Vagina (tissue), 2 donors: ENCODE data around the gene GNAS-AS1. TPM values are rescaled to one million over a fixed set of nuclear protein-coding genes. Genes with fewer than 3 reads are reported as not detected.

Experiments used
- DNase-seq, 2 donors: peaks; one replicate each; pipeline ENCODE4 v3.0.0-alpha.2; 2017; ENCODE audit errors: extremely low spot score in 2 of 2
- H3K27ac ChIP-seq: fragments of 200-600 bp; sonication (generic); one replicate; pipeline ENCODE4 v1.5.1; 2019
- H3K27me3 ChIP-seq: fragments of 200-600 bp; sonication (generic); one replicate; pipeline ENCODE4 v1.5.1; 2019
- H3K36me3 ChIP-seq, 2 donors: fragments of 200-600 bp; sonication (generic); one replicate each; pipeline ENCODE4 v1.5.1; 2017 to 2019
- H3K4me1 ChIP-seq: fragments of 200-600 bp; sonication (generic); one replicate; pipeline ENCODE4 v1.5.1; 2019
- H3K4me3 ChIP-seq, 2 donors: fragments of 200-600 bp; sonication (generic); 1 replicate in 1 of 2; 2 replicates in 1 of 2; pipeline ENCODE4 v1.5.1; 2016 to 2019
- H3K9me3 ChIP-seq: fragments of 200-600 bp; sonication (generic); one replicate; pipeline ENCODE4 v1.5.1; 2019
- CTCF ChIP-seq, 3 experiments: fragments of 450-650 bp in 2 of 3; fragments of 200-600 bp in 1 of 3; sonication (generic) in 1 of 3; IDR thresholded peaks; one replicate each; pipeline ENCODE4 v1.5.1; 2017 to 2019; ENCODE audit warnings: antibody characterized with exemption in 3 of 3, mild to moderate bottlenecking in 2 of 3, moderate library complexity in 2 of 3
- POLR2A ChIP-seq, 2 donors: fragments of 450-650 bp; IDR thresholded peaks; one replicate each; pipeline ENCODE4 v1.6.1; 2017; ENCODE audit warnings: antibody characterized with exemption in 2 of 2, mild to moderate bottlenecking in 2 of 2, moderate library complexity in 2 of 2
- POLR2AphosphoS5 ChIP-seq, 2 donors: sonication (generic); formaldehyde crosslinking; IDR thresholded peaks; one replicate each; pipeline ENCODE4 v1.9.0; 2017; ENCODE audit warnings: antibody characterized with exemption in 2 of 2, mild to moderate bottlenecking in 2 of 2, low read depth in 1 of 2; ENCODE audit not compliant: insufficient read depth in 1 of 2
- intact Hi-C: fragments of 100-400 bp; cut with DNase I; formaldehyde crosslinking; loops from one replicate; pipeline ENCODE4 v1.15.1; 2023
- total RNA-seq: library from RNA; depleted of rRNA; stranded (reverse); fragments of >200 nt; gene quantifications from one replicate; pipeline ENCODE4 v1.2.3, GENCODE V29; 2016

GNAS-AS1 gene
- total RNA-seq, 1 donor from 2014 or later, result not detected

- H3K4me1 ChIP-seq, result peaks cover 16% of the 10 kb centered on the region
- no peaks in the 10 kb centered on the region for H3K36me3 ChIP-seq
- H3K27ac ChIP-seq, result no peak overlapping the region
- no peaks in the 10 kb centered on the region for H3K27me3 ChIP-seq
- no peak for DNase-seq
- no peak overlapping the region for H3K4me3 ChIP-seq
- H3K9me3 ChIP-seq, result no peaks in the 10 kb centered on the region
- no peak for TF ChIP-seq CTCF (IDR thresholded peaks at IDR 0.05)
- no peak for TF ChIP-seq POLR2AphosphoS5 (IDR thresholded peaks at IDR 0.05; ENCODE audit: insufficient read depth in 1 of 2, low read depth in 1 of 2)
- TF ChIP-seq POLR2A (IDR thresholded peaks at IDR 0.05), result no peak
- intact Hi-C loops, result no loop called here
Measured at GRCh38 chr20:58838174-58838573, 12.5 kb downstream of the GNAS-AS1 start.

GRCh38 chr20:58837717-58838116 lies 13.0 kb downstream of the GNAS-AS1 start:
- Histone ChIP-seq H3K27ac (no peak overlapping the region), H3K9me3 (no peaks in the 10 kb centered on the region), H3K4me3 (no peak overlapping the region), H3K36me3 (no peaks in the 10 kb centered on the region), H3K4me1 (peaks cover 16% of the 10 kb centered on the region), H3K27me3 (no peaks in the 10 kb centered on the region)
- intact Hi-C loops, result no loop called here
- TF ChIP-seq CTCF (IDR thresholded peaks at IDR 0.05) (no peak), POLR2A (IDR thresholded peaks at IDR 0.05) (no peak), POLR2AphosphoS5 (IDR thresholded peaks at IDR 0.05; ENCODE audit: insufficient read depth in 1 of 2, low read depth in 1 of 2) (no peak)
- DNase-seq, result no peak

GRCh38 chr20:58836616-58837204 lies 14.0 kb downstream of the GNAS-AS1 start:
- Histone ChIP-seq H3K27me3 (no peaks in the 10 kb centered on the region), H3K4me3 (no peak overlapping the region), H3K36me3 (no peaks in the 10 kb centered on the region), H3K27ac (no peak overlapping the region), H3K9me3 (no peaks in the 10 kb centered on the region), H3K4me1 (peaks cover 16% of the 10 kb centered on the region)
- intact Hi-C loops, result no loop called here
- DNase-seq, result no peak
- TF ChIP-seq POLR2A (IDR thresholded peaks at IDR 0.05) (no peak), POLR2AphosphoS5 (IDR thresholded peaks at IDR 0.05; ENCODE audit: insufficient read depth in 1 of 2, low read depth in 1 of 2) (no peak)

- Histone ChIP-seq H3K27me3 (no peaks in the 10 kb centered on the region), H3K4me3 (no peak overlapping the region), H3K9me3 (no peaks in the 10 kb centered on the region), H3K4me1 (peaks cover 13% of the 10 kb centered on the region), H3K27ac (no peak overlapping the region), H3K36me3 (no peaks in the 10 kb centered on the region)
- intact Hi-C loops, result no loop called here
- TF ChIP-seq CTCF (IDR thresholded peaks at IDR 0.05) (no peak), POLR2A (IDR thresholded peaks at IDR 0.05) (no peak), POLR2AphosphoS5 (IDR thresholded peaks at IDR 0.05; ENCODE audit: insufficient read depth in 1 of 2, low read depth in 1 of 2) (no peak)
- no peak for DNase-seq
Measured at GRCh38 chr20:58835231-58835630, 15.5 kb downstream of the GNAS-AS1 start.

GRCh38 chr20:58833921-58834320 lies 16.8 kb downstream of the GNAS-AS1 start:
- no peak for DNase-seq
- intact Hi-C loops, result no loop called here
- H3K9me3 ChIP-seq, result no peaks in the 10 kb centered on the region
- H3K4me3 ChIP-seq, result no peak overlapping the region
- TF ChIP-seq POLR2AphosphoS5 (IDR thresholded peaks at IDR 0.05; ENCODE audit: insufficient read depth in 1 of 2, low read depth in 1 of 2), result no peak
- TF ChIP-seq POLR2A (IDR thresholded peaks at IDR 0.05), result no peak
- no peak for TF ChIP-seq CTCF (IDR thresholded peaks at IDR 0.05)
- H3K36me3 ChIP-seq, result no peaks in the 10 kb centered on the region
- H3K27me3 ChIP-seq, result no peaks in the 10 kb centered on the region
- no peak overlapping the region for H3K27ac ChIP-seq
- H3K4me1 ChIP-seq, result peaks cover 8% of the 10 kb centered on the region
